Posterior vena cava (tissue), 2 donors: ENCODE results near the gene RBM34. TPM values are rescaled to one million over a fixed set of nuclear protein-coding genes. Genes with fewer than 3 reads are reported as not detected.

ENCODE experiments used
- DNase-seq: peaks from one replicate; pipeline ENCODE4 v3.0.0-alpha.2; 2020; ENCODE audit warnings: low spot score
- intact Hi-C, 2 donors: fragments of 100-400 bp; cut with DNase I; formaldehyde crosslinking; loops; one replicate each; pipeline versions ENCODE4 v1.14.1 to v1.14.2; 2022 to 2023
- total RNA-seq, 2 donors: library from RNA; stranded (reverse); fragmentation: NEBNext Ultra II Directional; extraction: Animal tissue kit (Norgen Biotek cat#: 25700); gene quantifications; one replicate each; pipeline ENCODE4 v1.2.1, GENCODE V29; 2021
- donor health status: DM: yes; HTN: yes; CAD: no.
- donor health status: DM: yes; HTN: yes; CAD: no.

RBM34 gene
- total RNA-seq, 2 donors from 2014 or later: 57.7 to 61.1 TPM

DNA sequence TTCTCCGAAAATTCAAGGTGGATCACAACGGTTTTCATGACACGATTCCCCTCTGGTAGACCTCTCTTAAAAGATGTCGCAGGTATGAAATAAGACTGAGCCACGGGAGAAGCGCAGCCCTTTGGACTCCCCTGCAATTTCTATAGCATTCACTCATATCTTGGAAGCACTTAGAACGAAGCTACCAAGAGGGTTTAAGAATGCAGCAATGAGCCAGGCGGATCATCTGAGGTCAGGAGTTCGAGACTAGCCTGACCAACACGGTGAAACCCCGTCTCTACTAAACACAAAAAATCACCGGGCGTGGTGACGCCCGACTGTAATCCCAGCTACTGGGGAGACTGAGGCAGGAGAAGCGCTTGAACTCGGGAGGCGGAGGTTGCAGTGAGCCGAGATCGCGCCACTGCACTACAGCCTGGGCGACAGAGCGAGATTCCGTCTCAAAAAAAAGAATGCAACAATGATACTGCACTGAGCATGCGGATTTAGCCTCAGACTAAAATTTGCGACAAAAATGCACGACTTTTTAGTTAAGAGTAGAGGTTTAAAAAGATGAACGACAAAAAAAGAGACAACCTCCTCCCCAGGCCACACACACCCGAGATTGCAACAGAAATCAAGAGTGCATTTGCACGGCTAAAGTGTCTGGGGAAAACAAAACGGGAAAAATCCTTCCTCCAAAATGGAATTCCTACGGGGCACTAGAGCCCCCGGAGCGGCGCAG lies 33.2 kb downstream of the RBM34 start:
- intact Hi-C loops: no loop called here
- DNase-seq: no peak

DNA sequence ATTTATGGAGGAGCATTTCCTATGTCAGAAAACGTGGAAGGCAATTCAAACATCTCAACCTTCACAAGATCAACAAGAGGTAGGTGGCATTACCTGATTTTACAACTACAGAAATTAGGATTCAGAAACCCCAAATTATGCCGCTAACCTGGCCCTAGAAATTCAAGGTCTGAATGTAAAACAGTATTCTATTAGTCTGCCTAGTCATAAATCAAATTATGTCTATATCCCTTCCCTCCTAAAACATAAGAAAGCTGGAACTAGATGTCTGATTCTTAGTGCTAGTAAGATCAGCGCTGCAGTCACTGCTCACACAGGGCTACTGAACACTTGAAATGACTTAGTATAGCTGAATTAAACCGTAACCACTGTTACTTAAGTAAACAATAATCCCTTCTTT lies 33.8 kb downstream of the RBM34 start:
- no peak for DNase-seq
- intact Hi-C loops: no loop called here

DNA sequence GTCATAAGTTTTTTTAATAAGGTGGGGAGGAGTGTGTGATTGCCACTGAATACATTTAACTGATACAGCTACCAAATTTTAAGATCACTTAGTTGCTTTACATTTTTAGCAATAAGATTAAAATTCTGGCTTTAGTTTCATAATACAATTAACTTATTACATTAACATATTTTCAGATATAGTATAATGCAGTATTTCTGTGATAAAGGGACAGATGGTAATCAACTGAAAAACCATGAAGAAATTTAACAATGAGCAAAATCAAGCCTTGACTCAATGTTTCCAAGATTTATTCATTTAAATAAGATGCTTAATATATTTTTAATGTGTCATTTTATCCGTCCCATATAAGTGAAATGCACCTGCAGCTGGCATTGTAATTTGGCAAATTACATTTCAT lies 36.4 kb downstream of the RBM34 start:
- intact Hi-C loops: no loop called here
- no peak for DNase-seq

DNA sequence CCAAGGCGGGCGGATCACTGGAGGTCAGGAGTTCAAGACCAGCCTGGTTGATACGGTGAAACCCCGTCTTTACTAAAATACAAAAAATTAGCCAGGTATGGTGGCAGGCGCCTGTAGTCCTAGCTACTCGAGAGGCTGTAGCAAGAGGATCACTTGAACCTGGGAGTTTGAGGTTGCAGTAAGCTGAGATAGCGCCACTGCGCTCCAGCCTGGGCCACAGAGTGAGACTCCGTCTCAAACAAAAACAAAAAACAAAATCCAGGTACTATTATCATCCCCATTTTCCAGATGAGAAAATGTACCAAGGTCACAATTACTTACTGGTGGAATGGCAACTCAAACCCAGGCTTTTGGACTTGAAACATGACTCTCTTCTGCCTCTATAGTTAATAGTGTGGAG lies 36.9 kb downstream of the RBM34 start:
- DNase-seq: no peak
- intact Hi-C loops: no loop called here

DNA sequence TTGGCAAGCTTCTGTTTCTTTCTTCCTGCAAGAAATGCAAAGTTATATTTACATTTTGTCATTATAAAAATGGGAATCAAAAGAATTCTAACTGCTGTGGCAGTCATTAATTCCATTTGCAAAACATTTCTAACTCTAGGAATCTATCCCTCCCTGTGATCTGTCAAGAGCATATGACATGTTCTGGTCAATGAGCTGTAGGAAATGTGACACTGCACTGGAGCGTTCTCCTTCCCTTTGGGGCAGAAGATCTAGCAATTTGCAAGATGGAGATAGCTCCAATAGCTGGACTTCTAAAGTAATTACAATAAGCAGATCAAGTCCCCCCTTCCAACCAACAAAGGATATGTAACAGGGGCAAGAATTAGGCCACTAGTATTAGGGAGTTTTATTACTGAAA lies 38.7 kb downstream of the RBM34 start:
- no peak for DNase-seq
- intact Hi-C loops: no loop called here

DNA sequence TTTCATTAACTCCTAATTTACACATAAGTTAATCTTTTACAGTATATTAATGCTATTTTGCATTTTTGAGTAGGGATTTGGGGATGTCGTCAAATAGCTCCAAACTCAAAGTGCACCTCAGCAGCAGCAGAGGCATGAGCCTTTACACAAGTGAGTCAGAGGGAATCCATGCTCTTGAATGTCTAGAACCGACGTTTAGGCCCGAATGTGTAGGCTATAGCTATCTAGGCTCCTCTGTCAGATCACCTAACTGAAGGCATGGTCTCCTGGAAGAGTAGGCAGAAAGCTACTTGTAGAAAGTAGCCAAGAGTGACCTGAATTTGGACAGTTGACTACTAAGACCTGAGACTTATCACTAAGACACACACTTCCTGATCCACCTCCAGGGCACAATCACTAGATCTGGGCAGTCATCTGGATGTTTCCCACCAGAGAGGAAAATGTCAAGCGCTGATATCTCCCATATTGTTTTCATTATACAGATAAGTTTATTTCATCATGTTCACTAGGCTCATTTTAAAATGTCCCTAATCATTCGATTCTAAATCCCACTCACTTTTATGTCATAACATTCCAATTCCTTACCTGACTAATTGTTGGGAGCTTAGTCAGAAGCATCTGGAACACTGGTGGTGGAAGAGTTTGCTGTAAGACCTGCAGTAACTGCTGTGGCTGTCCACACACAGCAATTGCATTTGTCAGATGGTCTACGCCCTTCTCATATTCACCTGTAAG lies 47.7 kb downstream of the RBM34 start:
- intact Hi-C loops: no loop called here
- DNase-seq: no peak

DNA sequence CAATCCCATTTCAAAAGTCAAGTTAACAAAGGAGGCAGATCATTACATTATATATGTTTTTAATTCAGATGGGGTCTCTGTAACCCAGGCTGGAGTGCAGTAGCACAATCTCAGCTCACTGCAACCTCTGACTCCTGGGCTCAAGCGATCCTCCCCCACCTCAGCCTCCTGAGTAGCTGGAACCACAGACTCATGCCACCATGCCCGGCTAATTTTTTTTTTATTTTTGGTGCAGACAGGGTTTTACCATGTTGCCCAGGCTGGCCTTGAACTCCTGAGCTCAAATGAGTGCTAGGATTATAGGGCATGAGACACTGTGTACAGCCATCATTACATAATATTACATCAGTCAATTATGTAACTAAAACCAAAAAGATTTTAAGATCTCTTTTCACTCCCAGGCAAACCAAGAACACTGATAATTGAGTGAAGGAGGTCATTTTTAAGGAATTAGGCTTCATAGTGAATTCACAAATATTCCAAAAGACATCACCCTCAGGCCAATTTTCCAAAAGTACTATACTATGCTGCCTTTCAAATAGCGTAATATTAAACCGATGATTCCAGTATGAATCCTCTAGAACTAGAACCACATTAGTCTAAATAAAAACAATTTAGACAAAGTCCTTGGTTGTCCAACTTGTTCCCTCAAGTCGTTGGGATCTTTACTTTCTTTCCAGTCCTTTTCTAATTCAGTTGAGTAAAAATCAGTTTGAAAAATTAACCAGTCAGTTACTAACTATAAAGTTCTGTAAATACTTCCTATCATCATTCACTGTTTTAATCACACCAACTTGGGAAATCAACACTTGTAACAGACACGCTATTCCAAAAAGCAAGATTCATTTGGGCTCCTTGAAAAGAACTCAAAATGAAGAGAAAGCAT lies 48.5 kb downstream of the RBM34 start:
- intact Hi-C loops: no loop called here
- no peak for DNase-seq

DNA sequence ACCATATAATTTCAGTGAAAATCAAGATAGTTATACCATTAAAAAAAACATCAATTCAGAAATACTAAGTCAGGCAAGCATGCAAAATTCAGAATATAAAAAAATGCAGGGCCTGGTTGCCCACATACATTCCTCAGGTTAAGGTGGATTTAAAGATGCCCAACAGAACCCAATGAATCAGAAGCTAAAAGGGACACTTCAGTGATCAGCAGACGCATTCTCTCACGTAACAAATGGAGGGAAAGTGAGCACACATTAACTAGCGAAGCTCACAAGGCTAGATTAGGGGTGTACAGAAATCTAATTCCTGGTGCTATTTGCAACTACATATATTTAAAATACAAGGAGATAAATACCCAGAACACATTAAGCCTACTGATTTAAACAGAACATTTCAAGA lies 49.9 kb downstream of the RBM34 start:
- no peak for DNase-seq
- intact Hi-C loops: no loop called here

DNA sequence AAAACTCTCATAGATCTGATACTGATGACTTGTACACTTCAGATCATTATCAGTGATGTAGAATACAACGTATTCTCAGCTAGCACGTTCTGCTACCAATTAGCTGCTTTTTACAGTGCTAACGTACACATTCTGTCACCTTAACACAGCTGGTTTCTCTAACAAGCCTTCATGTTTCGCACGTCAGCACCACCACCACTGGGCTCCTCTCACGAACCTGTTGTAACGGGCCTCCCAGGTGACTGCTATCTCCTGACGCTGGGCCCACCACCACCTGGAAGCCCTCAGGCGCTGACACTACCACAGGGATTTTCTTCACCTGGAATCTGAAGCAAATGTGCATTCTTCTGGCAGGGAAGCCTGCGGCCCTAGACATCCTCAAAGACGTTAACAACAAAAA lies 52.2 kb downstream of the RBM34 start:
- intact Hi-C loops: no loop called here
- no peak for DNase-seq

DNA sequence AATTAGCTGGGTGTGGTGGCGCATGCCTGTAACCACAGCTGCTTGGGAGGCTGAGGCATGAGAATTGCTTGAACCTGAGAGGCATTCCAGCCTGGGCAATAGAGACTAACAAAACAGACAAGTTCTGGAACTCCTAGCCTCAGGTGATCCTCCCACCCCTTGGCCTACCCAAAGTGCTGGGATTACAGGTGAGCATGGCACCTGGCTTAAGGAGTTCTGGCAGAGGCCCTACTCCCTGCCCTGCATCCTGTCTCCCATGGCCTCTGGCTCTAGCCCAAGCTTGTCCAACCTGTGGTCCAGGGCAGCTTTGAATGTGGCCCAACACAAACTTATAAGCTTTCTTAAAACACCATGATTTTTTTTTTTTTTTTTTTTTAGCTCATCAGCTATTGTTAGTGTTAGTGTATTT lies 52.9 kb downstream of the RBM34 start:
- intact Hi-C loops: no loop called here
- no peak for DNase-seq

DNA sequence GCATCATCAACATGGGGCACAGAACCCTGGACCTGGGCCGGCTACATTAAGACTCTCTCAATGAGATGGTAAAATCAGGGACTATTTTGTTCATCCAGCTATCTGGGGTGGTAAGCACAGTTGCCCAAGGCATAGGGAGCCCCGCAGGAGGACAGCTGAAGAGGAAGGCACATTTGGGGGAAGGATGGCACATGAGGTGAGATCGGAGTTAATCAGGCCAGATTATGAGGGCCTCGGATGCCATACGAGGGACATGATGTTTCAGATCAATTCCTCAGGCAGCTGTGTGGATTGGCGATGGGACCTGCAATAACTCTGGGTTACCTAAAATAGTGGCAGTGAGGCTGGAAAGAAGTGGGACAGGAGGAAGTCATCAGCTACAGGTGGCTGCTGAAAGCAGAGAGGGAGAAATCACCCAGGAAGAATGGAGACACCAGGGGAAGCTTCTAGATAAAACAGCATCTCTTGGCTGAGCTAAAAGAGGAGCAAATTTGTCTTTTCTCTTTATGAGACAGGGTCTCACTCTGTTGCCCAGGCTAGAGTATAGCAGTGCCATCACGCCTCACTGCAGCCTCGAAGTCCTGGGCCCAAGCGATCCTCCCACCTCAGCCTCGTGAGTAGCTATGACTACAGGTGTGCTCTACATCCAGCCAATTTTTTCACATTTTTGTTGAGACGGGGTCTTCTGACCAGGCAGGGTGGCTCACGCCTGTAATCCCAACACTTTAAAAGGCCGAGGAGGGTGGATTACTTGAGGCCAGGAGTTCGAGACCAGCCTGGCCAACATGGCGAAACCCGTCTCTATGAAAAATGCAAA lies 53.5 kb downstream of the RBM34 start:
- no peak for DNase-seq
- intact Hi-C loops: no loop called here

DNA sequence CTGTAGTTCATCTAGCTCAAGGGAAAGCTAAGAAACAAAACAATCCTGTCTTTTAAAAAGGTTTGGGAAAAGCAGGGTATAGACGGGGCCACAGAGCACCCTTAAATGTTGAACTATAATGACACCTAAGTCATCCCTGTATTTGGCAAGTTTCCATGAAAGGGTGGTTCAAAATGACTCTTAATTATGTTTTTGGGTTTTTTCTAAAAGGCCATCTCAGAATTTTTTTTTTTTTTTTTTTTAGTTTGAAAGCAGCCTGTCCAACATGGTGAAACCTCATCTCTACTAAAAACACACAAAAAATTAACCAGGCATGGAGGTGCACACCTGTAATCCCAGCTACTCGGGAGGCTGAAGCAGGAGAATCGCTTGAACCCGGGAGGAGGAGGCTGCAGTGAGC lies 54.6 kb downstream of the RBM34 start:
- intact Hi-C loops: no loop called here
- no peak for DNase-seq

DNA sequence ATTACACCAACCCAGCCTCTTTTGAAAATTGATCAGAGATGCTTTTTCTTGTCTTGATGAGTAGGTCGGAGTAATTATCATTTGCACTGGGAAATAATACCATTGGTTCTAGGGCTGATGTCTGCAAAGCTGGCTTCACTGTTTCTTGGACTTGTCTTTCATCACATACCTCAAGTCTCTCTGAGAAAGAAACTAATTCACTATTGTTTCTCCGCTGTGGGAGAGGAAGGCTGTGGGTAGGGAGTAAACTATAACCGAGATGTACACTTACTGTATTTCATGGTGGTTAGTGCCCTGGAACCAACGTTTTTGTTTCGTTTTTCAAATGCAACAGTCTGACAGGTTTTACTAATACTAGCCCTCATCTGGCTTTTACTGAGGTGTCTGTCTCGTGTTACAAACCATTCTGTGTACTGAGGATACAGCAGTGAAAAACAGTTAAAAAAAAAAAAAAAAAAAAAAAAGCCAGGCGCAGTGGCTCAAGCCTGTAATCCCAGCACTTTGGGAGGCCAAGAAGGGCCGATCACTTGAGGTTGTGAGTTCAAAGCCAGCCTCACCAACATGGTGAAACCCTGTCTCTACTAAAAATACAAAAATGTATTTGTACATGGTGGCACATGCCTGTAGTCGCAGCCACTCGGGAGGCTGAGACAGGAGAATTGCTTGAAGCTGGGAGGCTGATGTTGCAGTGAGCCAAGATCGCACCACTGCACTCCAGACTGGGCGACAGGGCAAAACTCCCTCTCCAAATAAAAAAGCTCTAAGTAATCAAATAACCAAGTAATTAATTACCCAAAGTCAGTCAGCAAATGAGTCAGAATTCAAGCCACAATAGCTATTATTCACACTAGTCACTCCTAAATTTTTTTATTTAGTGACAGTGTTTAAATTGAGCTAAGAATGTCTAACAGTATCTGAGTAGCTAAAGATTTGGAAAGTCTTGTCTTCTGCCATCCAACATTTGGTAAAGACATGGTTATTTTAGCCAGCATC lies 55.7 kb downstream of the RBM34 start:
- no peak for DNase-seq
- intact Hi-C loops: no loop called here

DNA sequence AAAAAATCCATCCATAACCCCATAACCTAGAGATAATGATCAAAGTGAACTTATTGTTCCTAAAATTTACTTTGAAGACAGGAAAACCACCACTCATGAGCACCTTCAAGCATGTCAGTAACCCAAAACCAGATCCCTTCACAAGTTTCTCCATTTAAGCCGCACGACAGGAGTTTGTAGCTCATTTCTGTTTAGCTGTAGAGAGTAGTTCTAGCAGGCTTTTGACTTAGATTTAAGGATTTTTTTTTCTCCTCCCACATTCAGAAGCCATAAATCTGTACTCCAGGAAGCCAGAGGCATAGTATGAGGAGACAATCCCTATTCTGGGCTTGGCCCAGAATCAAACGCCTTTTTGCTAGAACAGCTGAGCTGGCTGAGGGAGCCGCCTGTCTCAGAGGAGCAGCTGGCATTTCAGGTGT lies 58.0 kb downstream of the RBM34 start:
- DNase-seq: no peak
- intact Hi-C loops: no loop called here

DNA sequence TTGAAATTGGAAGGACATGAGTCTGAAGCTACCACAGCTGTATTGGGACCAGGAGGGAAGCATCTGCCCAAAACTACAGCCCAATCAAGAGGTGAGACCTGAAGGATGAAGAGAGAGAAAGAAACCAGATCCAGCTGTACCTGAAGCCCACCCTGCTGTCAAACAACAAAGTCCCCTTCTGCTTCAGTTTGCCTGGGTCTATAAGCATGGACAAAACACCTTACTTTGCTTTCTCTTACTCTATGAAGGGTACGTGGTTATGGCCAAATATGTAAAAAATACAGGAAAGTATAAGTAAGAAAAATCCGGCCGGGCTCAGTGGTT lies 58.8 kb downstream of the RBM34 start:
- DNase-seq: no peak
- intact Hi-C loops: no loop called here

DNA sequence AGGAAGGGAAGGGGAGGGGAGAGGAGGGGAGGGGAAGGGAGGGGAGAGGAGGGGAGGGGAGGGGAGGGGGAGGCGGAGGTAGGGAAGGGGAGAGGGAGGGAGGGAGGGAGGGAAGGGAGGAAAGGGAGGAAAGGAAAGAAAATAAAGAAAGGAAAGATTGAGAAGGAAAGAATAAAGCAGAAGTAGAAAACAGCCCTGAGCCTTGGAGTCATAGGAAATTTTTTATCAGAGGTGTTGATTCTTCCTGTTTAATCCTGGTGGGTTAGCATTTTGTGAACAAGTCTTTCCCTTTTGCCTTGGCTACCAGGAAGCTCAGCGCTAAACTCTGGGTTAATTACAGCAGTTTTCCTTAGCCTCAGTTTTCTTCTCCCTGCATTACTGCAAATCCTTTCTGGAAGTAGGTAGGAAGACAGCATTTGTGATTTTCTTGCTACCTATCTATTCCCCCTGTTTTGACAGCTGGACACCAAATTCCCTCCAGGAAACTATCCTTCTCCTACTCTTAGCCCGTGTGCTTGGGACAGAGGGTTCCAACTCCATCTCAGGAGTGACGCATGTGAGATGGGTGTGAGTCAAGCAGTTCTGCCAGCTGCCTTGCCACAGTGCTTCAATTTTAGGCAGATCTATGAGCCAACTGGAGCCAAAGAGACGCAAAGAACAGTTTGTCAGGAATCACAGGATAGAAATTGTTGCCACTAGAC lies 59.3 kb downstream of the RBM34 start:
- DNase-seq: no peak
- intact Hi-C loops: no loop called here

DNA sequence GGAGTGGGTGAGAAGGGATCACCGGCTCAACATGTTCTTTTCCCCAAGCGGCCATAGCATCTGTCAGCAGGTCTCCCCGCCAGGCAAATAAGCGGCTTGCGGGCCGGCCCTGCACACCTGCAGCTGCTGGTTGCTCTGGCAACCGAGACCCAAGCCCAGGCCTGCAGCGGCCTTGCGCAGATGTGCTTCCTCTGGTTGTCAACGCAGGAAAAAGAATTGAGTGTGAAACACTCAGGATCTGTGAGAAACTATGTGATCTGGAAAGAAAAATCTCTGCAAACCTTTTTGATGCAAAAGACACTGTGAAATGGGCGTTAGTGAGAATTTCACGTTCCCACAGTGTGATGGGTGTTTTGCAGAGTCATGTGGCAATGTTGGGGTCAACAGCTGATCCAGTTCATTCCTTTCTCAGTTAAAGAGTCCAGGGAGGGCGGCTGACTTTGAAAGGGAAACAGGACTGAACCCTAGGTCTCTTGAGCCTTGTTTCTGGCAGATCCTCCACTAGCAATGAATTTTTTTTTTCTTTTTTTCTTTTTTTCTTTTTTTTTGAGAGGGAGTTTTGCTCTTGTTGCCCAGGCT lies 60.8 kb downstream of the RBM34 start:
- intact Hi-C loops: no loop called here
- DNase-seq: no peak
